Testis (tissue), 3 donors: ENCODE measurements around the gene TAC3. TPM values are rescaled to one million over a fixed set of nuclear protein-coding genes. Genes with fewer than 3 reads are reported as not detected.

Experiments
- DNase-seq: peaks from one replicate; pipeline ENCODE4 v3.0.0-alpha.2; 2019
- H3K27ac ChIP-seq, 2 donors: fragments of 200-600 bp; sonication (generic); one replicate each; pipeline ENCODE4 v1.5.1; 2019
- H3K27me3 ChIP-seq: fragments of 200-600 bp; sonication (generic); one replicate; pipeline ENCODE4 v1.5.1; 2019
- H3K36me3 ChIP-seq: fragments of 200-600 bp; sonication (generic); one replicate; pipeline ENCODE4 v1.5.1; 2017; ENCODE audit warnings: low read depth; ENCODE audit errors: missing control alignments
- H3K4me1 ChIP-seq: fragments of 200-600 bp; sonication (generic); one replicate; pipeline ENCODE4 v1.5.1; 2019
- H3K4me3 ChIP-seq, 2 donors: fragments of 200-600 bp; sonication (generic); one replicate each; pipeline ENCODE4 v1.5.1; 2017 to 2019
- H3K9me3 ChIP-seq: fragments of 200-600 bp; sonication (generic); one replicate; pipeline ENCODE4 v1.5.1; 2017
- CTCF ChIP-seq, 3 experiments: fragments of 450-650 bp in 2 of 3; fragments of 200-600 bp in 1 of 3; sonication (generic) in 1 of 3; IDR thresholded peaks; one replicate each; pipeline ENCODE4 v1.5.1; 2016 to 2019; ENCODE audit warnings: antibody characterized with exemption in 3 of 3, mild to moderate bottlenecking in 2 of 3, moderate library complexity in 1 of 3
- POLR2A ChIP-seq: fragments of 450-650 bp; IDR thresholded peaks from one replicate; pipeline ENCODE4 v1.6.1; 2017; ENCODE audit warnings: antibody characterized with exemption, mild to moderate bottlenecking, moderate library complexity
- WGBS, 2 donors: methylation state at CpG; one replicate each; pipeline ENCODE4 v1.1.5; 2018; 5-methylcytosine and 5-hydroxymethylcytosine counted together
- intact Hi-C: fragments of 100-400 bp; cut with DNase I; formaldehyde crosslinking; loops from one replicate; pipeline ENCODE4 v1.15.1; 2023; ENCODE audit warnings: low total_unique reads
- polyA plus RNA-seq: library from polyadenylated mRNA; stranded (reverse); fragments of 350-450 nt; fragmentation: Illumina TruSeq; extraction: RNeasy Lipid Tissue Mini Kit (QIAGEN cat#74804); gene quantifications from one replicate; pipeline ENCODE4 v1.2.3, GENCODE V29; 2014; ENCODE audit warnings: low read depth, low replicate concordance; ENCODE audit not compliant: insufficient read depth
- total RNA-seq, 2 donors: library from RNA; depleted of rRNA; stranded (reverse); fragments of >200 nt; gene quantifications; one replicate each; pipeline ENCODE4 v1.2.3, GENCODE V29; 2016

Gene TAC3
- total and polyA plus RNA-seq, 3 donors from 2014 or later = 2.5 to 3.9 (median 2.9) TPM

GRCh38 chr12:56996793-56997545 is 19.4 kb downstream of the TAC3 start:
- Histone ChIP-seq H3K4me3 (no peak overlapping the region), H3K27me3 (no peaks in the 10 kb centered on the region), H3K4me1 (peaks cover 8% of the 10 kb centered on the region), H3K36me3 (no peaks in the 10 kb centered on the region), H3K27ac (no peak overlapping the region), H3K9me3 (no peaks in the 10 kb centered on the region)
- TF ChIP-seq POLR2A (no peak), CTCF (IDR thresholded peaks at IDR 0.05) (no peak)
- WGBS, 2 donors = 52 to 63% methylated on average over 11 to 12 of the region's 12 CpGs
- intact Hi-C loops = loop anchor here (10.0 kb wide), 1 partner anchor 222 kb away; no protein-coding TSS in a partner anchor
- no peak for DNase-seq

- intact Hi-C loops = loop anchor here (10.0 kb wide), 1 partner anchor 221 kb away; no protein-coding TSS in a partner anchor
- peaks cover 8% of the 10 kb centered on the region for H3K4me1 ChIP-seq
- H3K27me3 ChIP-seq = no peaks in the 10 kb centered on the region
- no peaks in the 10 kb centered on the region for H3K9me3 ChIP-seq
- H3K4me3 ChIP-seq = no peak overlapping the region
- no peak overlapping the region for H3K27ac ChIP-seq
- 93 to 97% methylated on average over 11 of the region's 11 CpGs for WGBS, 2 donors
- no peak for DNase-seq
- TF ChIP-seq CTCF (IDR thresholded peaks at IDR 0.05) (no peak), POLR2A (no peak)
- H3K36me3 ChIP-seq = no peaks in the 10 kb centered on the region
Measured at GRCh38 chr12:56995930-56996496, 20.3 kb downstream of the TAC3 start.

GRCh38 chr12:56995201-56995929 is 21.0 kb downstream of the TAC3 start:
- no peaks in the 10 kb centered on the region for H3K27me3 ChIP-seq
- no peak overlapping the region for H3K4me3 ChIP-seq
- H3K9me3 ChIP-seq = no peaks in the 10 kb centered on the region
- TF ChIP-seq POLR2A (no peak), CTCF (IDR thresholded peaks at IDR 0.05) (no peak)
- 94 to 95% methylated on average over 19 to 26 of the region's 26 CpGs for WGBS, 2 donors
- no peaks in the 10 kb centered on the region for H3K36me3 ChIP-seq
- no peak overlapping the region for H3K27ac ChIP-seq
- no peak for DNase-seq
- peaks cover 8% of the 10 kb centered on the region for H3K4me1 ChIP-seq
- intact Hi-C loops = loop anchor here (10.0 kb wide), 1 partner anchor 221 kb away; no protein-coding TSS in a partner anchor

GRCh38 chr12:56994231-56994746 is 22.0 kb downstream of the TAC3 start:
- DNase-seq = no peak
- Histone ChIP-seq H3K9me3 (no peaks in the 10 kb centered on the region), H3K27me3 (no peaks in the 10 kb centered on the region), H3K4me3 (no peak overlapping the region), H3K27ac (no peak overlapping the region), H3K4me1 (peaks cover 8% of the 10 kb centered on the region), H3K36me3 (no peaks in the 10 kb centered on the region)
- intact Hi-C loops = loop anchor here (10.0 kb wide), 1 partner anchor 219 kb away; no protein-coding TSS in a partner anchor
- TF ChIP-seq CTCF (IDR thresholded peaks at IDR 0.05) (no peak), POLR2A (no peak)
- WGBS, 2 donors = 76 to 81% methylated on average over 7 to 10 of the region's 10 CpGs
